HepG2 (cell line): ENCODE data around the gene GNG12. TPM values are rescaled to one million over a fixed set of nuclear protein-coding genes. Genes with fewer than 3 reads are reported as not detected.

Experiments used
- CAMTA2 ChIP-seq: sonication (generic); formaldehyde crosslinking; IDR thresholded peaks from 2 replicates; pipeline ENCODE4 v1.4.0; 2020; ENCODE audit warnings: mild to moderate bottlenecking, missing genetic modification reagents, borderline replicate concordance
- EEA1 ChIP-seq: sonication (generic); formaldehyde crosslinking; IDR thresholded peaks from 2 replicates; pipeline ENCODE4 v1.5.1; 2020; ENCODE audit warnings: mild to moderate bottlenecking, missing genetic modification reagents, borderline replicate concordance
- HHEX ChIP-seq: IDR thresholded peaks from 2 replicates; pipeline ENCODE4 v1.6.1; 2016; ENCODE audit warnings: control low read depth
- HNRNPK ChIP-seq: fragments of 200-400 bp; formaldehyde crosslinking; IDR thresholded peaks from 2 replicates; pipeline ENCODE4 v1.6.1; 2018; ENCODE audit warnings: low read length, low read depth, moderate library complexity, mild to moderate bottlenecking; ENCODE audit not compliant: poor library complexity, severe bottlenecking
- NFATC3 ChIP-seq: sonication (generic); formaldehyde crosslinking; IDR thresholded peaks from 2 replicates; pipeline ENCODE4 v1.5.1; 2020; ENCODE audit warnings: mild to moderate bottlenecking, missing genetic modification reagents
- ONECUT2 ChIP-seq: sonication (generic); formaldehyde crosslinking; IDR thresholded peaks from 2 replicates; pipeline ENCODE4 v1.4.0; 2020; ENCODE audit warnings: missing genetic modification reagents
- SOX5 ChIP-seq: IDR thresholded peaks from 2 replicates; pipeline ENCODE4 v1.6.1; 2016; ENCODE audit warnings: borderline replicate concordance
- SP4 ChIP-seq: sonication (generic); formaldehyde crosslinking; IDR thresholded peaks from 2 replicates; pipeline ENCODE4 v1.8.1; 2023; ENCODE audit warnings: mild to moderate bottlenecking, missing genetic modification reagents
- SRSF4 ChIP-seq: fragments of 200-400 bp; formaldehyde crosslinking; IDR thresholded peaks from one replicate; pipeline ENCODE4 v1.6.1; 2018; ENCODE audit warnings: mild to moderate bottlenecking, low read depth, low read length, moderate library complexity; ENCODE audit not compliant: poor library complexity, severe bottlenecking
- ZC3H4 ChIP-seq: sonication (generic); formaldehyde crosslinking; IDR thresholded peaks from 2 replicates; pipeline ENCODE4 v1.4.0; 2020; ENCODE audit warnings: missing genetic modification reagents, borderline replicate concordance
- ZMAT3 ChIP-seq: sonication (generic); formaldehyde crosslinking; conservative IDR thresholded peaks from 2 replicates; pipeline ENCODE4 v1.7.0; 2021; ENCODE audit warnings: missing genetic modification reagents
- ZNF296 ChIP-seq: sonication (generic); formaldehyde crosslinking; conservative IDR thresholded peaks from 2 replicates; pipeline ENCODE4 v1.5.0; 2020; ENCODE audit warnings: mild to moderate bottlenecking, missing genetic modification reagents
- ZNF430 ChIP-seq: sonication (generic); formaldehyde crosslinking; IDR thresholded peaks from 2 replicates; pipeline ENCODE4 v1.9.0; 2021; ENCODE audit warnings: mild to moderate bottlenecking, missing genetic modification reagents
- ZNF572 ChIP-seq: sonication (generic); formaldehyde crosslinking; IDR thresholded peaks from 2 replicates; pipeline ENCODE4 v1.5.1; 2020; ENCODE audit warnings: mild to moderate bottlenecking, missing genetic modification reagents
- ZZZ3 ChIP-seq: sonication (generic); formaldehyde crosslinking; IDR thresholded peaks from 2 replicates; pipeline ENCODE4 v1.4.0; 2020; ENCODE audit warnings: missing genetic modification reagents, mild to moderate bottlenecking, borderline replicate concordance
- polyA plus RNA-seq, 8 experiments: library from polyadenylated mRNA; depleted of rRNA in 3 of 8; stranded (reverse) in 7 of 8; unstranded in 1 of 8; fragments of >200 nt; fragmentation: Illumina TruSeq in 4 of 8; extraction: Trizol in 4 of 8; gene quantifications; 2 replicates each; pipeline versions ENCODE4 v1.2.1 to v1.2.3, GENCODE V29; 2011 to 2016; ENCODE audit warnings: low read depth in 4 of 8, missing spikeins in 1 of 8, mixed read lengths in 1 of 8; ENCODE audit not compliant: insufficient read depth in 1 of 8
- total RNA-seq, 5 experiments: library from RNA; depleted of rRNA; stranded (reverse); fragments of >200 nt; fragmentation: Illumina TruSeq; extraction: Trizol; gene quantifications; 2 replicates each; pipeline ENCODE4 v1.2.3, GENCODE V29; 2016; ENCODE audit warnings: low read depth in 1 of 5
- TF ChIP-seq, protein P1 (sequence below): sonication (generic); formaldehyde crosslinking; IDR thresholded peaks from 2 replicates; pipeline ENCODE4 v1.4.0; 2020; ENCODE audit warnings: mild to moderate bottlenecking, missing genetic modification reagents
- TF ChIP-seq, protein P2 (sequence below): sonication (generic); formaldehyde crosslinking; IDR thresholded peaks from 2 replicates; pipeline ENCODE4 v1.4.0; 2020; ENCODE audit warnings: low read depth, mild to moderate bottlenecking, missing genetic modification reagents
- TF ChIP-seq, protein P3 (sequence below): sonication (generic); formaldehyde crosslinking; IDR thresholded peaks from 2 replicates; pipeline ENCODE4 v1.5.1; 2020; ENCODE audit warnings: mild to moderate bottlenecking, missing genetic modification reagents, borderline replicate concordance
- TF ChIP-seq, protein P4 (sequence below): sonication (generic); formaldehyde crosslinking; IDR thresholded peaks from 2 replicates; pipeline ENCODE4 v1.4.0; 2020; ENCODE audit warnings: missing genetic modification reagents
- TF ChIP-seq, protein P5 (sequence below): sonication (generic); IDR thresholded peaks from 2 replicates; pipeline ENCODE4 v1.6.1; 2016; ENCODE audit warnings: low read depth, borderline replicate concordance

GNG12 gene
- total and polyA plus RNA-seq, 2 of the 13 experiments (the other 11 are each of a cell fraction or from before 2014, with no cell fraction given), result 0.11 TPM

DNA sequence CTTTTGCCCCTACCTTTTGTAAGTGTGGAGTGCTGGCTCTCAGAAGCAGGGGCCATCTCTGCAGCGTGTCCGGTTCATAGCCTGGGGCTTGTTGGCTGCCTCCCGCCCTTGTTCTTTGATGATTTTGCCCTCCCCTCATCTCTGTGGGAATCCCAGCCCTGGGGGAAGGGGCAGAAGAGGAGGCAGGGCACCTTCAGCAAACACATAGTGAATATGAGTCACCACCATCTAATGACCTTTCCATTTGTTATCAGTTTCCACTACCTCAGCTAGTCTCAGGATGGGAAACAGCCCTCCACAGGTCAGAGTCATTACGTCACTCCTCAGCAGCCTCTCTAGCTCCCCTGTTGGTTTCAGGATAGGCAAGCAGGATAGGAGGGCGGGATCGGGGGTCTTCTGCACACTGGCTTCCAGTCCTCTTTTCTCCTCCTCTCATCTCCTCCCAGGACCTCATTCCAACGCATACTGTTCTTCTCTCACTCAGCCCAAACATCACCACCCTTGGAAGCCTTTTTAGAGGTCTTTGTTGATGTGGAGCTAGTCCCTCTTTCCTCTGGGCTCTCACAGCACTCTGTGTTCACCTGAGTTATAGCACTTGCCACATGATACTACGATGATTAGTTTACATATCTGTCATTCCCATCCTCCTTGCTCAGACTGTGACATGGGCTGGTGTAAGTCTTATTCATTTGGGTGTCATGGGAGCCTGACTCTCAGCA lies 132.4 kb downstream of the GNG12 start (continued):
- no peak for TF ChIP-seq ZC3H4 (CRISPR knock-in tag)
- TF ChIP-seq SP4 (CRISPR knock-in tag), result no peak
- TF ChIP-seq, protein P1, sequence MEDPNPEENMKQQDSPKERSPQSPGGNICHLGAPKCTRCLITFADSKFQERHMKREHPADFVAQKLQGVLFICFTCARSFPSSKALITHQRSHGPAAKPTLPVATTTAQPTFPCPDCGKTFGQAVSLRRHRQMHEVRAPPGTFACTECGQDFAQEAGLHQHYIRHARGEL (CRISPR knock-in tag), result no peak
- TF ChIP-seq, protein P2, sequence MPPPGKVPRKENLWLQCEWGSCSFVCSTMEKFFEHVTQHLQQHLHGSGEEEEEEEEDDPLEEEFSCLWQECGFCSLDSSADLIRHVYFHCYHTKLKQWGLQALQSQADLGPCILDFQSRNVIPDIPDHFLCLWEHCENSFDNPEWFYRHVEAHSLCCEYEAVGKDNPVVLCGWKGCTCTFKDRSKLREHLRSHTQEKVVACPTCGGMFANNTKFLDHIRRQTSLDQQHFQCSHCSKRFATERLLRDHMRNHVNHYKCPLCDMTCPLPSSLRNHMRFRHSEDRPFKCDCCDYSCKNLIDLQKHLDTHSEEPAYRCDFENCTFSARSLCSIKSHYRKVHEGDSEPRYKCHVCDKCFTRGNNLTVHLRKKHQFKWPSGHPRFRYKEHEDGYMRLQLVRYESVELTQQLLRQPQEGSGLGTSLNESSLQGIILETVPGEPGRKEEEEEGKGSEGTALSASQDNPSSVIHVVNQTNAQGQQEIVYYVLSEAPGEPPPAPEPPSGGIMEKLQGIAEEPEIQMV (CRISPR knock-in tag), result peak; percentile 30; the same call in 1 of the 2 replicates
- TF ChIP-seq ZNF430, result peak; percentile 23; the same call in 1 of the 2 replicates
- peak; percentile 48; the same call in 1 of the 2 replicates for TF ChIP-seq ZMAT3 (CRISPR knock-in tag)
- TF ChIP-seq, protein P3, sequence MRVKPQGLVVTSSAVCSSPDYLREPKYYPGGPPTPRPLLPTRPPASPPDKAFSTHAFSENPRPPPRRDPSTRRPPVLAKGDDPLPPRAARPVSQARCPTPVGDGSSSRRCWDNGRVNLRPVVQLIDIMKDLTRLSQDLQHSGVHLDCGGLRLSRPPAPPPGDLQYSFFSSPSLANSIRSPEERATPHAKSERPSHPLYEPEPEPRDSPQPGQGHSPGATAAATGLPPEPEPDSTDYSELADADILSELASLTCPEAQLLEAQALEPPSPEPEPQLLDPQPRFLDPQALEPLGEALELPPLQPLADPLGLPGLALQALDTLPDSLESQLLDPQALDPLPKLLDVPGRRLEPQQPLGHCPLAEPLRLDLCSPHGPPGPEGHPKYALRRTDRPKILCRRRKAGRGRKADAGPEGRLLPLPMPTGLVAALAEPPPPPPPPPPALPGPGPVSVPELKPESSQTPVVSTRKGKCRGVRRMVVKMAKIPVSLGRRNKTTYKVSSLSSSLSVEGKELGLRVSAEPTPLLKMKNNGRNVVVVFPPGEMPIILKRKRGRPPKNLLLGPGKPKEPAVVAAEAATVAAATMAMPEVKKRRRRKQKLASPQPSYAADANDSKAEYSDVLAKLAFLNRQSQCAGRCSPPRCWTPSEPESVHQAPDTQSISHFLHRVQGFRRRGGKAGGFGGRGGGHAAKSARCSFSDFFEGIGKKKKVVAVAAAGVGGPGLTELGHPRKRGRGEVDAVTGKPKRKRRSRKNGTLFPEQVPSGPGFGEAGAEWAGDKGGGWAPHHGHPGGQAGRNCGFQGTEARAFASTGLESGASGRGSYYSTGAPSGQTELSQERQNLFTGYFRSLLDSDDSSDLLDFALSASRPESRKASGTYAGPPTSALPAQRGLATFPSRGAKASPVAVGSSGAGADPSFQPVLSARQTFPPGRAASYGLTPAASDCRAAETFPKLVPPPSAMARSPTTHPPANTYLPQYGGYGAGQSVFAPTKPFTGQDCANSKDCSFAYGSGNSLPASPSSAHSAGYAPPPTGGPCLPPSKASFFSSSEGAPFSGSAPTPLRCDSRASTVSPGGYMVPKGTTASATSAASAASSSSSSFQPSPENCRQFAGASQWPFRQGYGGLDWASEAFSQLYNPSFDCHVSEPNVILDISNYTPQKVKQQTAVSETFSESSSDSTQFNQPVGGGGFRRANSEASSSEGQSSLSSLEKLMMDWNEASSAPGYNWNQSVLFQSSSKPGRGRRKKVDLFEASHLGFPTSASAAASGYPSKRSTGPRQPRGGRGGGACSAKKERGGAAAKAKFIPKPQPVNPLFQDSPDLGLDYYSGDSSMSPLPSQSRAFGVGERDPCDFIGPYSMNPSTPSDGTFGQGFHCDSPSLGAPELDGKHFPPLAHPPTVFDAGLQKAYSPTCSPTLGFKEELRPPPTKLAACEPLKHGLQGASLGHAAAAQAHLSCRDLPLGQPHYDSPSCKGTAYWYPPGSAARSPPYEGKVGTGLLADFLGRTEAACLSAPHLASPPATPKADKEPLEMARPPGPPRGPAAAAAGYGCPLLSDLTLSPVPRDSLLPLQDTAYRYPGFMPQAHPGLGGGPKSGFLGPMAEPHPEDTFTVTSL, result peak; percentile 92
- peak; percentile 91; the same call in 1 of the 2 replicates for TF ChIP-seq SOX5
- TF ChIP-seq EEA1 (CRISPR knock-in tag), result no peak
- TF ChIP-seq, protein P4, sequence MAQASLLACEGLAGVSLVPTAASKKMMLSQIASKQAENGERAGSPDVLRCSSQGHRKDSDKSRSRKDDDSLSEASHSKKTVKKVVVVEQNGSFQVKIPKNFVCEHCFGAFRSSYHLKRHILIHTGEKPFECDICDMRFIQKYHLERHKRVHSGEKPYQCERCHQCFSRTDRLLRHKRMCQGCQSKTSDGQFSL (CRISPR knock-in tag), result 0 out of 2 replicates have a peak, but pooled peaks have one; percentile 64
- TF ChIP-seq NFATC3 (CRISPR knock-in tag), result peak; percentile 54; the same call in 1 of the 2 replicates
- no peak for TF ChIP-seq CAMTA2 (CRISPR knock-in tag)
- no peak for TF ChIP-seq ZZZ3
- peak; percentile 18; the same call in 1 of the 2 replicates for TF ChIP-seq ONECUT2 (CRISPR knock-in tag)
- 0 out of 2 replicates have a peak, but pooled peaks have one; percentile 29 for TF ChIP-seq HHEX (CRISPR knock-in tag)
- TF ChIP-seq SRSF4, result no peak
- no peak for TF ChIP-seq HNRNPK
- TF ChIP-seq, protein P5, sequence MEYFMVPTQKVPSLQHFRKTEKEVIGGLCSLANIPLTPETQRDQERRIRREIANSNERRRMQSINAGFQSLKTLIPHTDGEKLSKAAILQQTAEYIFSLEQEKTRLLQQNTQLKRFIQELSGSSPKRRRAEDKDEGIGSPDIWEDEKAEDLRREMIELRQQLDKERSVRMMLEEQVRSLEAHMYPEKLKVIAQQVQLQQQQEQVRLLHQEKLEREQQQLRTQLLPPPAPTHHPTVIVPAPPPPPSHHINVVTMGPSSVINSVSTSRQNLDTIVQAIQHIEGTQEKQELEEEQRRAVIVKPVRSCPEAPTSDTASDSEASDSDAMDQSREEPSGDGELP, result no peak
- TF ChIP-seq ZNF296, result no peak
- no peak for TF ChIP-seq ZNF572 (CRISPR knock-in tag)
